Endothelial cell (in vitro differentiated cells): ENCODE results near the gene TTLL13. TPM values are rescaled to one million over a fixed set of nuclear protein-coding genes. Genes with fewer than 3 reads are reported as not detected.

Experiments used
- DNase-seq: peaks from one replicate; pipeline ENCODE4 v3.0.0; 2021; ENCODE audit warnings: low spot score
- H3K27ac Mint-ChIP-seq: one replicate; pipeline ENCODE4 v1.8.0; 2021; ENCODE audit warnings: mixed read lengths, inconsistent platforms; ENCODE audit not compliant: unreplicated experiment
- H3K27me3 Mint-ChIP-seq: one replicate; pipeline ENCODE4 v1.8.0; 2021; ENCODE audit warnings: mild to moderate bottlenecking, moderate library complexity, mixed read lengths, inconsistent platforms; ENCODE audit not compliant: unreplicated experiment
- H3K36me3 Mint-ChIP-seq: one replicate; pipeline ENCODE4 v1.8.0; 2021; ENCODE audit warnings: mild to moderate bottlenecking, low read depth, mixed read lengths, inconsistent platforms; ENCODE audit not compliant: unreplicated experiment
- H3K4me1 Mint-ChIP-seq: one replicate; pipeline ENCODE4 v1.8.0; 2021; ENCODE audit warnings: mild to moderate bottlenecking, mixed read lengths, inconsistent platforms; ENCODE audit not compliant: unreplicated experiment
- H3K4me3 Mint-ChIP-seq: one replicate; pipeline ENCODE4 v1.8.0; 2021; ENCODE audit warnings: mild to moderate bottlenecking, mixed read lengths, inconsistent platforms; ENCODE audit not compliant: unreplicated experiment
- H3K9me3 Mint-ChIP-seq: one replicate; pipeline ENCODE4 v1.8.0; 2021; ENCODE audit warnings: mixed read lengths, inconsistent platforms; ENCODE audit not compliant: unreplicated experiment
- total RNA-seq: library from RNA; stranded (reverse); fragmentation: NEBNext Ultra II Directional; extraction: Animal tissue kit (Norgen Biotek cat#: 25700); gene quantifications from one replicate; pipeline ENCODE4 v1.2.1, GENCODE V29; 2021; ENCODE audit not compliant: unreplicated experiment
- TF ChIP-seq, protein P1 (sequence below): fragments of 200-600 bp; sonication (generic); IDR thresholded peaks from one replicate; pipeline ENCODE4 v1.5.0; 2021; ENCODE audit warnings: antibody characterized with exemption; ENCODE audit not compliant: unreplicated experiment

TTLL13 gene
- total RNA-seq, 1 donor from 2014 or later, result not detected

DNA sequence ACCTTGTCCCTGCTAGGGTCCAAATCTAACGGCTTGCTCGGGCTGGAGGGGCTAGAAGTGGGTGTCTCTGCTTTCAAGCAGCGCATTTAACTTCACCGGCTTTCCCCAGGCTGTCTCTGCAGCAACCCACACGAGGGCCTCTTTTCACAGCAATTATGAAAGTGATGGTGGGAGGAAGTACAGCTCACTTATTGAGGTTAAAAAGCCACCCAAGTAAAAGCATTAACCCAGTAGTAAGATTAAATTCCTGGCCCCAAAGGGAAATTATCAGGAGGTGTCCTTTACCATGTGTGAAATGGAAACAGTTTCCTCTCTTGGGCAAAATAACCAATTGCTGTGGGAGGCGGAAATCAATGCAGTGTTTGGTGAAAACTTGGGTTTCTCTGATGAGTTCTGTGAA is 57.2 kb downstream of the TTLL13 start:
- no peak overlapping the region for H3K4me3 Mint-ChIP-seq
- TF ChIP-seq, protein P1, sequence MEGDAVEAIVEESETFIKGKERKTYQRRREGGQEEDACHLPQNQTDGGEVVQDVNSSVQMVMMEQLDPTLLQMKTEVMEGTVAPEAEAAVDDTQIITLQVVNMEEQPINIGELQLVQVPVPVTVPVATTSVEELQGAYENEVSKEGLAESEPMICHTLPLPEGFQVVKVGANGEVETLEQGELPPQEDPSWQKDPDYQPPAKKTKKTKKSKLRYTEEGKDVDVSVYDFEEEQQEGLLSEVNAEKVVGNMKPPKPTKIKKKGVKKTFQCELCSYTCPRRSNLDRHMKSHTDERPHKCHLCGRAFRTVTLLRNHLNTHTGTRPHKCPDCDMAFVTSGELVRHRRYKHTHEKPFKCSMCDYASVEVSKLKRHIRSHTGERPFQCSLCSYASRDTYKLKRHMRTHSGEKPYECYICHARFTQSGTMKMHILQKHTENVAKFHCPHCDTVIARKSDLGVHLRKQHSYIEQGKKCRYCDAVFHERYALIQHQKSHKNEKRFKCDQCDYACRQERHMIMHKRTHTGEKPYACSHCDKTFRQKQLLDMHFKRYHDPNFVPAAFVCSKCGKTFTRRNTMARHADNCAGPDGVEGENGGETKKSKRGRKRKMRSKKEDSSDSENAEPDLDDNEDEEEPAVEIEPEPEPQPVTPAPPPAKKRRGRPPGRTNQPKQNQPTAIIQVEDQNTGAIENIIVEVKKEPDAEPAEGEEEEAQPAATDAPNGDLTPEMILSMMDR, result no peak
- no peak overlapping the region for H3K27ac Mint-ChIP-seq
- H3K9me3 Mint-ChIP-seq, result no peaks in the 10 kb centered on the region
- no peaks in the 10 kb centered on the region for H3K27me3 Mint-ChIP-seq
- no peaks in the 10 kb centered on the region for H3K36me3 Mint-ChIP-seq
- no peak for DNase-seq
- no peaks in the 10 kb centered on the region for H3K4me1 Mint-ChIP-seq

DNA sequence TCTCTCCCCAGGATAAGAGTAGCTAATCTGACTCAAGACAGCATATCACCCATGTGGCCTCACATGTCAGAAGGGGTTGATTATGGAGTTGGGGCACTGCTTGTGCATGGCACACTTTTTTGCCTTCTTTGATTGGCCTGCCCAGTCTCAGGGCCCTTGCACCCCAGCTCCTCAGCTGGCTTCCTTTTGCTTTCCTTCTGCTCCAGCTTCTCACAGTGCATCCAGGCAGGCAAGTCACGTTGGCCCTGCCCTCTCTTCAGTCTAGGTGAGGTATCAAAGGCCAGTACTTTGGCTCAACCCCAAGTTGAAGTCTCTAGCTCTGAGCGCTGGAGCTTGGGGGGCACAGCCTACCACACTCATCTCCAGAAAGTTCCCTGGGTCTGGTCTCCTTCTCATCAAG is 58.3 kb downstream of the TTLL13 start:
- no peak overlapping the region for H3K4me3 Mint-ChIP-seq
- H3K36me3 Mint-ChIP-seq, result no peaks in the 10 kb centered on the region
- H3K4me1 Mint-ChIP-seq, result no peaks in the 10 kb centered on the region
- DNase-seq, result no peak
- TF ChIP-seq, protein P1, result no peak
- no peaks in the 10 kb centered on the region for H3K9me3 Mint-ChIP-seq
- no peaks in the 10 kb centered on the region for H3K27me3 Mint-ChIP-seq
- H3K27ac Mint-ChIP-seq, result no peak overlapping the region

DNA sequence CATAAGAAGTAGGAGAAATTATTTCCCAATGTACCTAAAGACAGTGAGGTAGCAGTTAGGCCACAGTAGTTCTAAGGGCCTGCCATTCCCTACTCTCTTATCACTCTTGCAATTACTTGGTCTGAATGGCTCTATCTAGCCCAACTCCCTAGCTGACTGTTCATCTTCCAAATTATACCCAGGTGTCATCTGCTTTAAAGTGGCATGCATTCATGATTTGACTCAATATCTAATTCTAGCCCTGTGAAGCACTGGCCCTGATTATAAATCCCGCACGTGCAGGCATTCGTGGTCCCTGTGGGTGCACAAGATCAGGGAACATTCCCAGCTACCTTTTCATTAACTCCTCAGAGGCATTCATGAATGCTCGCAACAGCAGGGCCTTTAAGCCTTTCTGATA is 59.7 kb downstream of the TTLL13 start:
- TF ChIP-seq, protein P1, result no peak

More for the DNA sequence above, 59.7 kb downstream of the TTLL13 start:
- Mint-ChIP-seq H3K9me3 (no peaks in the 10 kb centered on the region), H3K27ac (no peak overlapping the region), H3K27me3 (no peaks in the 10 kb centered on the region), H3K36me3 (no peaks in the 10 kb centered on the region), H3K4me3 (no peak overlapping the region), H3K4me1 (no peaks in the 10 kb centered on the region)
- no peak for DNase-seq

Other genes starting within 250 kb of the TTLL13 start
- gene ZNF710, start 248.2 kb upstream of the TTLL13 start, total RNA-seq, result 129 TPM
- 133 TPM for gene IDH2, start 147.1 kb upstream of the TTLL13 start, total RNA-seq
- 11.2 TPM for gene SEMA4B, start 48.2 kb upstream of the TTLL13 start, total RNA-seq
- gene CIB1, start 15.6 kb upstream of the TTLL13 start, total RNA-seq, result 19.8 TPM
- 7.7 TPM for gene GDPGP1, start 15.3 kb upstream of the TTLL13 start, total RNA-seq
- gene NGRN, start 16.1 kb downstream of the TTLL13 start, total RNA-seq, result 69.0 TPM
- gene ZNF774, start 102.7 kb downstream of the TTLL13 start, total RNA-seq, result 4.1 TPM
- 86.4 TPM for gene IQGAP1, start 138.7 kb downstream of the TTLL13 start, total RNA-seq